Smooth muscle cell (in vitro differentiated cells): ENCODE data around the gene MYL10. TPM values are rescaled to one million over a fixed set of nuclear protein-coding genes. Genes with fewer than 3 reads are reported as not detected.

Experiments
- DNase-seq: peaks from one replicate; lab custom pipeline; 2025; ENCODE audit not compliant: unreplicated experiment; lab: John Stamatoyannopoulos, UW
- H2AFZ ChIP-seq: fragments of 200-600 bp; sonication (generic); 2 replicates; pipeline ENCODE4 v1.6.0; 2016; ENCODE audit warnings: antibody characterized with exemption, low read depth, mild to moderate bottlenecking
- H3F3A ChIP-seq: fragments of 200-600 bp; sonication (generic); 2 replicates; pipeline ENCODE4 v1.6.0; 2017; ENCODE audit warnings: antibody characterized with exemption, low read depth
- H3K27ac ChIP-seq: fragments of 200-600 bp; sonication (generic); 2 replicates; pipeline ENCODE4 v1.5.1; 2016; ENCODE audit warnings: low read depth, mild to moderate bottlenecking
- H3K27me3 ChIP-seq: fragments of 200-600 bp; sonication (generic); 2 replicates; pipeline ENCODE4 v1.6.1; 2016; ENCODE audit warnings: low read depth, mild to moderate bottlenecking
- H3K36me3 ChIP-seq: fragments of 200-600 bp; sonication (generic); 2 replicates; pipeline ENCODE4 v1.5.1; 2016; ENCODE audit warnings: low read depth
- H3K4me1 ChIP-seq: fragments of 200-600 bp; sonication (generic); 2 replicates; pipeline ENCODE4 v1.5.1; 2016; ENCODE audit warnings: low read depth
- H3K4me2 ChIP-seq: fragments of 200-600 bp; sonication (generic); 2 replicates; pipeline ENCODE4 v1.6.0; 2016; ENCODE audit warnings: mild to moderate bottlenecking
- H3K4me3 ChIP-seq: fragments of 200-600 bp; sonication (generic); 2 replicates; pipeline ENCODE4 v1.5.1; 2016; ENCODE audit warnings: mild to moderate bottlenecking
- H3K79me2 ChIP-seq: fragments of 200-600 bp; sonication (generic); 2 replicates; pipeline ENCODE4 v1.6.0; 2016; ENCODE audit warnings: low read depth, mild to moderate bottlenecking
- H3K9ac ChIP-seq: fragments of 200-600 bp; sonication (generic); 2 replicates; pipeline ENCODE4 v1.6.0; 2016; ENCODE audit warnings: low read depth
- H3K9me3 ChIP-seq: fragments of 200-600 bp; sonication (generic); replicated peaks from 2 replicates; pipeline ENCODE4 v1.5.1; 2016; ENCODE audit warnings: low read depth
- H4K20me1 ChIP-seq: fragments of 200-600 bp; sonication (generic); 2 replicates; pipeline ENCODE4 v1.6.0; 2016; ENCODE audit warnings: low read depth
- CTCF ChIP-seq: fragments of 200-600 bp; sonication (generic); IDR thresholded peaks from 2 replicates; pipeline ENCODE4 v1.5.1; 2017; ENCODE audit warnings: borderline replicate concordance, mild to moderate bottlenecking, antibody characterized with exemption; ENCODE audit not compliant: insufficient read depth, poor library complexity, severe bottlenecking
- WGBS: methylation state at CpG from one replicate; pipeline ENCODE4 v1.1.7; 2016; ENCODE audit warnings: low lambda C conversion rate; 5-methylcytosine and 5-hydroxymethylcytosine counted together
- polyA plus RNA-seq: library from polyadenylated mRNA; unstranded; fragments of >200 nt; fragmentation: Nextera tagmentation; extraction: Ambion mirVana; gene quantifications from 2 replicates; pipeline ENCODE4 v1.2.1, GENCODE V29; 2016
- total RNA-seq: library from RNA; depleted of rRNA; stranded (reverse); fragments of >200 nt; gene quantifications from 2 replicates; pipeline ENCODE4 v1.2.3, GENCODE V29; 2014

MYL10 gene
- total RNA-seq = 5.3 and 14.3 TPM in 2 replicates
- 19.0 and 32.7 TPM in 2 replicates for polyA plus RNA-seq

- Histone ChIP-seq H3K4me1 (peaks cover 22% of the 10 kb centered on the region), H3K4me3 (no peak within 1 kb of the TSS), H3K27ac (peak within 1 kb of the TSS; percentile 62), H2AFZ (no peak within 1 kb of the TSS), H3K79me2 (no peaks in the 10 kb centered on the region), H3K27me3 (no peaks in the 10 kb centered on the region), H4K20me1 (no peaks in the 10 kb centered on the region), H3K36me3 (no peaks in the 10 kb centered on the region), H3K9me3 (no peaks in the 10 kb centered on the region), H3K4me2 (peak within 1 kb of the TSS; percentile 7), H3K9ac (no peak within 1 kb of the TSS), H3F3A (peaks cover 13% of the 10 kb centered on the region)
- WGBS = 84% methylated on average over 8 of the region's 8 CpGs
- TF ChIP-seq CTCF = no peak
- no peak for DNase-seq
Observed at GRCh38 chr7:101629171-101629570, at the start of gene MYL10. Gene MYL10 (minus strand): TSS chr7:101629296. CDS start chr7:101629118, 178 bp downstream.

- no peak for TF ChIP-seq CTCF
- H3K4me2 ChIP-seq = no peak overlapping the region
Observed at GRCh38 chr7:101678658-101679057, 49.6 kb upstream of the MYL10 start.

GRCh38 chr7:101677797-101678479, 48.8 kb upstream of the MYL10 start:
- H3F3A ChIP-seq = no peaks in the 10 kb centered on the region
- no peak for TF ChIP-seq CTCF
- H3K4me1 ChIP-seq = no peaks in the 10 kb centered on the region
- H4K20me1 ChIP-seq = no peaks in the 10 kb centered on the region
- DNase-seq = no peak
- peak overlapping the region; percentile 68 for H3K27ac ChIP-seq
- H3K4me2 ChIP-seq = no peak overlapping the region
- H2AFZ ChIP-seq = no peak overlapping the region
- H3K9ac ChIP-seq = no peak overlapping the region
- no peaks in the 10 kb centered on the region for H3K9me3 ChIP-seq
- H3K4me3 ChIP-seq = no peak overlapping the region
- no peaks in the 10 kb centered on the region for H3K27me3 ChIP-seq
- 78% methylated on average over 14 of the region's 14 CpGs for WGBS
- H3K36me3 ChIP-seq = no peaks in the 10 kb centered on the region
- H3K79me2 ChIP-seq = no peaks in the 10 kb centered on the region

More at GRCh38 chr7:101678658-101679057, 49.6 kb upstream of the MYL10 start:
- no peak overlapping the region for H2AFZ ChIP-seq
- peak overlapping the region; percentile 34 for H3K9ac ChIP-seq
- H3K9me3 ChIP-seq = no peaks in the 10 kb centered on the region
- H3K79me2 ChIP-seq = no peaks in the 10 kb centered on the region
- no peak for DNase-seq
- H3K36me3 ChIP-seq = no peaks in the 10 kb centered on the region
- 54% methylated on average over 9 of the region's 9 CpGs for WGBS
- H4K20me1 ChIP-seq = no peaks in the 10 kb centered on the region
- no peaks in the 10 kb centered on the region for H3K4me1 ChIP-seq
- no peak overlapping the region for H3K4me3 ChIP-seq
- no peaks in the 10 kb centered on the region for H3K27me3 ChIP-seq
- H3F3A ChIP-seq = no peaks in the 10 kb centered on the region
- H3K27ac ChIP-seq = peak overlapping the region; percentile 68

GRCh38 chr7:101677391-101677790, 48.3 kb upstream of the MYL10 start:
- H3K4me1 ChIP-seq = no peaks in the 10 kb centered on the region
- H3K4me3 ChIP-seq = no peak overlapping the region
- no peaks in the 10 kb centered on the region for H3F3A ChIP-seq
- DNase-seq = no peak
- no peak for TF ChIP-seq CTCF
- no peaks in the 10 kb centered on the region for H3K9me3 ChIP-seq
- no peaks in the 10 kb centered on the region for H3K27me3 ChIP-seq
- H3K27ac ChIP-seq = peak overlapping the region; percentile 68
- no peaks in the 10 kb centered on the region for H4K20me1 ChIP-seq
- 85% methylated on average over 10 of the region's 10 CpGs for WGBS
- H3K9ac ChIP-seq = no peak overlapping the region
- no peaks in the 10 kb centered on the region for H3K79me2 ChIP-seq
- H2AFZ ChIP-seq = no peak overlapping the region
- no peak overlapping the region for H3K4me2 ChIP-seq
- H3K36me3 ChIP-seq = no peaks in the 10 kb centered on the region
